ENCODE data around the gene ABCA10.

Gene ABCA10

DNA sequence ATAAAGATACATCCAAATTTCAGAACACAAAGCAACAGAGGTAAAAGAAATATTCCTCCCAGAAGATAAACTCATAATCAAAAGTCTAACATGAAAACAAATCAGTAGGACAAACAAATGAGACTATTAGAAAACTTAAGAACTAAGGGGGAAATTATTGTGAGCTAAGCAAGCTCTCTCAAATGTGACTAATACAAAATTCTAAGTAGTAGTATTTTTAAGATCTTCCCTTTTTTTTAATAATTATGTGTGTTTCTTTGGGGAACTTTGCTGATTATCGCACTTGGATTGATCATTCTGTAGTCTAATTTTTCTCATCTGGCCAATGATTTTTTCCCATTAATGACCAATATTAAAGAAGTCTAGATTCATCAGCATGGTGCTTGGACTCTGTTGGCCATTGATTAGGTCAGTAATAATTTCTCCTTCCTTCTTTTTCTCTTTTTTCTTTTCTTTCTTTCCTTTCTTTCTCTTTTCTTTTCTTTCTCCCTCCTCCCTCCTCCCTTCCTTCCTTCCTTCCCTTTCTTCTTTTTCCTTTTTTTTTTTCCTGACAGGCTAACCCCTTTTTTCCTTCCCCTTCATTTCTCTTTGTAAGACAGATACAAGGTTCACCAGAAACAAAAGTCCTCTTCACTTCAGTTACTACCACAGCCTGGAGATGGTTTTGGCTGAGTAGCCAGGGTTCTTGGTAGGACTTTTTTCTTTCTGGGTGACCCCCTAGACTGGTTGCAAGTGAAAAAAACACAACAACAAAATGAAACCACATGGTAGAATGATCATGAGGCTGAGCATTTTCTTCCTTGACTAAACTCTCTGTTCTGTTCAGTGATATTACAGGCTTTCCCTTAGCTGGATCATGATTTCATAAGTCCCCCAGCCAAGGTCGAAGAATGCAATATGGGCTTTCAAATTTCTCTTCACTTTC, 84.0 kb downstream of the ABCA10 start:
- no peak overlapping the region for H3K4me3 ChIP-seq (ENCODE audit: low read depth, low read length)
- TF ChIP-seq, protein P1, sequence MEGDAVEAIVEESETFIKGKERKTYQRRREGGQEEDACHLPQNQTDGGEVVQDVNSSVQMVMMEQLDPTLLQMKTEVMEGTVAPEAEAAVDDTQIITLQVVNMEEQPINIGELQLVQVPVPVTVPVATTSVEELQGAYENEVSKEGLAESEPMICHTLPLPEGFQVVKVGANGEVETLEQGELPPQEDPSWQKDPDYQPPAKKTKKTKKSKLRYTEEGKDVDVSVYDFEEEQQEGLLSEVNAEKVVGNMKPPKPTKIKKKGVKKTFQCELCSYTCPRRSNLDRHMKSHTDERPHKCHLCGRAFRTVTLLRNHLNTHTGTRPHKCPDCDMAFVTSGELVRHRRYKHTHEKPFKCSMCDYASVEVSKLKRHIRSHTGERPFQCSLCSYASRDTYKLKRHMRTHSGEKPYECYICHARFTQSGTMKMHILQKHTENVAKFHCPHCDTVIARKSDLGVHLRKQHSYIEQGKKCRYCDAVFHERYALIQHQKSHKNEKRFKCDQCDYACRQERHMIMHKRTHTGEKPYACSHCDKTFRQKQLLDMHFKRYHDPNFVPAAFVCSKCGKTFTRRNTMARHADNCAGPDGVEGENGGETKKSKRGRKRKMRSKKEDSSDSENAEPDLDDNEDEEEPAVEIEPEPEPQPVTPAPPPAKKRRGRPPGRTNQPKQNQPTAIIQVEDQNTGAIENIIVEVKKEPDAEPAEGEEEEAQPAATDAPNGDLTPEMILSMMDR (IDR thresholded peaks at IDR 0.05; ENCODE audit: borderline replicate concordance, insufficient read depth, low read depth, low read length): no peak

DNA sequence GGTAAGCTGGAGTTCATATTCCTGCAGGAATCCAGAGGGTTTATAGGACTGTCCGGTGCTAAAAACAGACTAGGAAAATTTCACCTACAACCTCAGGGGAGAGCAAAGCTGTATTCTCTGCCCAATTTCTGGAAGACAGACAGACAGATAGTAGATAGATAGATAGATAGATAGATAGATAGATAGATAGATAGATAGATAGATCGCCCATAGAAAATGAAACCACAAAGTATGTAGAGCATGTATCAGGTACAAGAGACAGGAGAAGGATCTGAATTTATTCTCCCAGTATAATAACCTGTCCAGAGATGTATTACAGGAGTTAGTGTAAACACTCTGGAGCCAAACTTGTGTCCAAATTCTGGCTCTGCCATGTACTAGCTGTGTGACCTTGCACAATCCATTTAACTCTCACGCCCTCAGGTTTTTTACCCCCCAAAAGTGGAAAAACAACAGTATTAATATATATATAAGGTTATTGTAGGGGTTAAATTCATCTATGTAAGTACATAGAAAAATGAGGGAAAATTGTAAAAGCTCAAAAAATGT, 84.9 kb downstream of the ABCA10 start:
- TF ChIP-seq, protein P1 (IDR thresholded peaks at IDR 0.05; ENCODE audit: borderline replicate concordance, insufficient read depth, low read depth, low read length): no peak
- H3K4me3 ChIP-seq (ENCODE audit: low read depth, low read length): no peak overlapping the region

DNA sequence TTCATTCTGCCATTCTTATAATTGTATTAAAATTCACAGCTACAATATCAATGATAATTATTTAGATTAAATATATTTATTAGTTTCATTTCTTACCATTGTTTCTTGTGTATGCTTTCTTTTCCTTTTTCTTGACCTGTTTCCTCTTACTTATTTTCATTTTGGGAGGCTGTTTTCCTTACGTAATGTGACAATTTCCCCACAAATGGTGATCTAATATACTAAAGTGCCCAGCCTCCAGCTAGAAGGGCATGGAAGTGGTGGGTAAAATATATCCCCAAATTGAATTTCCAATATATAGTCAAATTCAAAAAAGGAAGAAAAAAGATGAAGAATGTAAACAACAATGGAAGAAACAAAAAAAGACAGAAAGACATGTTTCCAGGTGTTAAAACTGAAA, 85.5 kb downstream of the ABCA10 start:
- H3K4me3 ChIP-seq (ENCODE audit: low read depth, low read length): no peak overlapping the region
- TF ChIP-seq, protein P1 (IDR thresholded peaks at IDR 0.05; ENCODE audit: borderline replicate concordance, insufficient read depth, low read depth, low read length): no peak

DNA sequence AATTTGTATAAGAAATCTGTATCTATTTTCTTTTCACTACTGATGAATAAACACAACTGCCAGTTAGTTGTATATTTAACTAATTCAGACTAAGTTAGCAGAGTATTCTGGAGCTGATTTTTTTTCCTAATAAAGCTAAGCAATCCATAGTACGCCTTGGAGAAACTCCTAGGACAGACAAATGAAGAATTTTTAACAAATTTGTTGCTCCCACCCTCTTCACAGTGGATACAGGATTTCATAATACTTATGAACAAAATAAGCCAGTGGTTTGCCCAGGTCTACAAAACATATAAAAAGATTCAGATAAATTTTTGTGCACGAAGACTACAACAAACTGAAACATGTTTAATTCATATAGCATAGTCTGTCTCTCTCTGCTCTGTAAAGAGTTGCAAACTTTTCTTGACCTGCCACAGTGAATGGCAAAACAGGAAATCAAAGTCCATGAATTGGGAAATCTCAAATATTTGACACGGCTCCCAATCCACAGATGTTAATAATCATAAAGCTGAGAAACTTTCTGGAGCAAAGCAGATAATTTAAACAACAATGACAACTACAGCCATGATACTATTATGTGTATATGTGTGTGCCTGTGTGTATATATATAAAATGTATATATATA, 86.3 kb downstream of the ABCA10 start:
- TF ChIP-seq, protein P1 (IDR thresholded peaks at IDR 0.05; ENCODE audit: borderline replicate concordance, insufficient read depth, low read depth, low read length): no peak
- no peak overlapping the region for H3K4me3 ChIP-seq (ENCODE audit: low read depth, low read length)

DNA sequence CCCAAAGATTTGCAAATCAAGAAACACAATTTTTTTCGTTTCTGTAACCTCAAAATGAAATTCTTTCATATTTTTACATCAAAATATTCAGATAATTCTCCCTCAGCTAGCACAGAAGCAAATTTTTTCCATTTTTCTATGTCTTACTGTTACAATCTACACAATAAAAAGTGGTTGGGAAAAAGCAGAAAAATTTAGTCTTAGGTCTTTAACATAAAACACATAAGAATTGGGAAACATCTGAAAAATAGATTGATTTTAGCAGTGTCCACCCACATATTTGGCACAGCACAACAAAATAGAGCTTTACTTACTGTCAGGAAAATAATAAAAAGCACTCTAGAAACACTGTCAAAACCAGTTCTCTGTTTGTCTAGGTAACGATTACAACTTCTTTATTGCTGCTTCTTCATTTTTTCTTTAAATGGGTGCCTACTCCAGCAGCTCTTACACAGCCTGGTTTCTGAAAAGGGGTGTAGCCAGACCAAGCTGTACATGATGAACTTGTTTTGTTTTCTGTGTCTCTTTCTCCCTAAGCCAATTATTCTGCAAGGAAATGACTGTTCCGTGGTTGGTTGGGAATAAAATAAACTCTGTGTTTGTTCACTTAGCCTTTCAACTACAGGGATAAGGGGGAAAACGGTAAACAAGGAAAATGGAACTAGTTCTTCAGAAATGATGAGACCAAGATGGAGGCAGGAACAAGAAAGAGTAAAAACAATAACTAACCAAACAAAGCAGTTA, 87.0 kb downstream of the ABCA10 start, which contains the start of gene ABCA6:
Gene ABCA6 (minus strand): TSS at position 465 of the 744 bp plus-strand sequence. CDS start 1,192 bp downstream, outside the sequence.
- TF ChIP-seq, protein P1 (IDR thresholded peaks at IDR 0.05; ENCODE audit: borderline replicate concordance, insufficient read depth, low read depth, low read length): no peak
- H3K4me3 ChIP-seq (ENCODE audit: low read depth, low read length): no peak within 1 kb of the TSS

DNA sequence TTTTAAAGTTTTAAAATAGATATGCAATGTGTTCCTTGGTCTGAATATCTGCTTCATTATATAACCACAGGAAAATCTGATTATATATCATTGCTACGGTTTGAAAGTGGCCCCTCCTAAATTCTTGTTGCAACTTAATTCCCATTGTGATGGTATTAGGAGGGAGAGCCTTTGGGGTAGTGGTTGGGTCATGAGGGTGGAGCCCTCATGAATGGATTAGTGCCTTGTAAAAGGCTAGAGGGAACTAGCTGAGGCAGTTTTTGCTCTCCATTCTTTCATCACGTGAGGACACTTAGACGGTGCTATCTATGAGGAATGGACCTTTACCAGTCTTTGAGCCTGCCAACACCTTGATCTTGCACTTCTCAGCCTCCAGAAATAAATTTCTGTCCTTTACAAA, 94.5 kb downstream of the ABCA10 start:
- TF ChIP-seq, protein P1 (IDR thresholded peaks at IDR 0.05; ENCODE audit: borderline replicate concordance, insufficient read depth, low read depth, low read length): no peak
- no peak overlapping the region for H3K4me3 ChIP-seq (ENCODE audit: low read depth, low read length)

Measured in GM12875 (cell line).